SK-N-SH (cell line): Measurements from ENCODE around the gene GRHL3.

Experiments used
- POLR2AphosphoS5 ChIP-seq: IDR thresholded peaks from 2 replicates; pipeline ENCODE4 v1.6.1; 2012; ENCODE audit warnings: low read depth, low read length
- TF ChIP-seq, protein P1 (sequence below): fragments of 200-600 bp; sonication (generic); IDR thresholded peaks from 2 replicates; pipeline ENCODE4 v1.6.1; 2017; ENCODE audit warnings: antibody characterized with exemption, mild to moderate bottlenecking, moderate library complexity

DNA sequence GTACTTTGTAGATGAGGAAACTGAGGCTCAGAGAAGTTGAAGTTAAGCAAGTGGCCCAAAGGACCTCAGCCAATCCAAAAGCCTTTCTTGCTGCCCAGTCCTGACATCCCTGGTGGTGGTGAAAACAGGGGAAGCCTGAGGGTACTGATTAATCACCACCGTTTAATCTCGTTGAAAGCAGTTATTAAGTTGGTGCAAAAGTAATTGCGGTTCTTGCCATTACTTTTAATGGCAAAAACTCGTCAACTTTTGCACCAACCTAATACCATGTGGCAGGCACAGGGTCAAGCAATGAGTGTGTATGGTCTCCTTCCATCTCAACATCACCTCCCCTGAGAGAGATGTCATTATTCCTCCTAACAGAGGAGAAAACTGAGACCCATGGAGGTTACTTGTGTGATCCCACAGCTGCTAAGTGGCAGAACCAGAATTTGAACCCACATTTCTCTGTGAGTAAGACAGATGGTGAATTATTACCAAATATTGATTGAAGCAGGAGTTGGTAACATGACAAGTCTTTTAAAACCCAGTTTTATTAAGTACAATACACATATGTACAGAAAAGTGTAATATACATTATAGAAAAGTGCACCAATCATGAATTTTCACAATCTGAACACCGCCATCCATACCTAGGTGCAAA lies 39.4 kb upstream of the GRHL3 start:
- TF ChIP-seq POLR2AphosphoS5 = no peak
- TF ChIP-seq, protein P1, sequence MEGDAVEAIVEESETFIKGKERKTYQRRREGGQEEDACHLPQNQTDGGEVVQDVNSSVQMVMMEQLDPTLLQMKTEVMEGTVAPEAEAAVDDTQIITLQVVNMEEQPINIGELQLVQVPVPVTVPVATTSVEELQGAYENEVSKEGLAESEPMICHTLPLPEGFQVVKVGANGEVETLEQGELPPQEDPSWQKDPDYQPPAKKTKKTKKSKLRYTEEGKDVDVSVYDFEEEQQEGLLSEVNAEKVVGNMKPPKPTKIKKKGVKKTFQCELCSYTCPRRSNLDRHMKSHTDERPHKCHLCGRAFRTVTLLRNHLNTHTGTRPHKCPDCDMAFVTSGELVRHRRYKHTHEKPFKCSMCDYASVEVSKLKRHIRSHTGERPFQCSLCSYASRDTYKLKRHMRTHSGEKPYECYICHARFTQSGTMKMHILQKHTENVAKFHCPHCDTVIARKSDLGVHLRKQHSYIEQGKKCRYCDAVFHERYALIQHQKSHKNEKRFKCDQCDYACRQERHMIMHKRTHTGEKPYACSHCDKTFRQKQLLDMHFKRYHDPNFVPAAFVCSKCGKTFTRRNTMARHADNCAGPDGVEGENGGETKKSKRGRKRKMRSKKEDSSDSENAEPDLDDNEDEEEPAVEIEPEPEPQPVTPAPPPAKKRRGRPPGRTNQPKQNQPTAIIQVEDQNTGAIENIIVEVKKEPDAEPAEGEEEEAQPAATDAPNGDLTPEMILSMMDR = no peak
